ENCODE measurements around the gene NKX3-2. TPM values are rescaled to one million over a fixed set of nuclear protein-coding genes. Genes with fewer than 3 reads are reported as not detected.

NKX3-2 gene
- total and polyA plus RNA-seq, 9 of the 15 experiments (the other 6 are each of a cell fraction or from before 2014, with no cell fraction given): 0.03 to 0.81 (median 0.27) TPM; not detected in 1

DNA sequence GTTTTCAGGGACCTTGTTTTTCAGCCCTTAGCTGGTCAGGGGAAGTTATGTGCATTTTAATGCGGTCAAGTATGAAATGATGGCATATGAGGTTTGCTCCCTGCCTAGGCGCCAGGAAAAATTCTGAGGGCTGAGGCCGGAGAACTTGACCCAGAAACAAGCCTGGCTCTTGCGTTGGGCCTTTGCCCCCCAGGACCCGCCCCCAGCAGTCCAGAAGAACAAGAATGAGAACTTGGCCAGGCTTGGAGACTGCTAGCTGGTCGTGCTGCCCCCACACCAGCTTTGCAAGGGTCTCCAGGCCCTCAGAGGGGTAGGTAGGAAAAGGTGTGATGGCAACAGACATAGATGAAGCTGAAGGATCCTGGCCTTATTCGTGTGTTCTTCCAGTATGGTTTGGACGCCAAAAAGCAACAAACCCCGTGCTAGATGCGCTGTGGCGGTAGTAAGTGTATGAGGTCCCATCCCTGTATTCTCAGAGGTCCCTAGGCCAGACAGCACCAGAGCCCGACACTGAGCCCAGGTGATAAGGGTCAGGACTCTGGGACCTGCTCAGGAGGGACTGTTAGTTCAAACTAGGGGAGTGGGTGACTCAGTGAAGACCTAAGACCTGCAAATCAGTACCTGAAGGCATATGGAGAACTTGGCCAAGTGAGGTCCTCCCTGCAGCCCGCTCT is 10.5 kb downstream of the NKX3-2 start (continued):
- TF ChIP-seq NR0B1 (IDR thresholded peaks at IDR 0.05; ENCODE audit: partially characterized antibody): no peak

- H3K9me3 ChIP-seq (replicated peaks; ENCODE audit: control insufficient read depth, insufficient read depth, low read depth, low read length): no peaks in the 10 kb centered on the region
- peaks cover 19 to 52% of the 10 kb centered on the region in 2 experiments for H3K27me3 ChIP-seq (ENCODE audit: control insufficient read depth in 2 of 2, insufficient read depth in 2 of 2, low read length in 2 of 2)
- DNase-seq (ENCODE audit: extremely low read depth in 1 of 4, low spot score in 3 of 4): no peak
- no peaks in the 10 kb centered on the region for H3K79me2 ChIP-seq (ENCODE audit: control insufficient read depth, insufficient read depth, low read length)
- H3K27ac ChIP-seq (ENCODE audit: extremely low read depth, low read depth, low read length): peak overlapping the region; percentile 53; the same call in 2 of the 3 replicates
- in situ Hi-C loops (cut with MboI) (no loop called here), intact Hi-C loops (cut with micrococcal nuclease) (no loop called here)
- peak overlapping the region; percentile 69 for H3K4me2 ChIP-seq (ENCODE audit: insufficient read depth, low read length)
- peak overlapping the region in 1 of 2 experiments; percentile 52; a peak in 1 of 4 replicates for H3K9ac ChIP-seq (ENCODE audit: insufficient read depth in 1 of 2, low read depth in 2 of 2, low read length in 2 of 2)
- ATAC-seq: no peak
- ChIA-PET POLR2A (no interaction called here), CTCF (ENCODE audit: low intra/inter-chr PET ratio) (no interaction called here)
- H3K4me1 ChIP-seq (replicated peaks in 1 of 2; ENCODE audit: control insufficient read depth in 2 of 2, insufficient read depth in 2 of 2, low read length in 2 of 2): peaks cover 10 to 23% of the 10 kb centered on the region in 2 experiments; a peak in 3 of 5 replicates
- no peak for FAIRE-seq
- 0 out of 2 replicates have a peak, but pooled peaks have one; percentile 7 for TF ChIP-seq VEZF1 (CRISPR knock-in tag; IDR thresholded peaks at IDR 0.05)
- TF ChIP-seq ASH1L (IDR thresholded peaks at IDR 0.05; ENCODE audit: borderline replicate concordance, low read depth, partially characterized antibody): no peak
- WGBS (ENCODE audit: insufficient coverage, low coverage, missing lambda C conversion rate): 41% methylated on average over 8 of the region's 8 CpGs
- H3K4me3 ChIP-seq: no peak overlapping the region
- peak overlapping the region; percentile 91 for H2AFZ ChIP-seq (ENCODE audit: low read depth, low read length)
- no peaks in the 10 kb centered on the region for H3K36me3 ChIP-seq (ENCODE audit: control insufficient read depth, insufficient read depth, low read length)
- no peaks in the 10 kb centered on the region; the same call in 1 of the 2 replicates for H4K20me1 ChIP-seq (replicated peaks; ENCODE audit: control insufficient read depth, insufficient read depth, low read length)
- BruUV-seq (replicated peaks): no TSS peak
- H3K9me1 ChIP-seq (ENCODE audit: control insufficient read depth, insufficient read depth, low read length): no peaks in the 10 kb centered on the region
These were observed 12.7 kb downstream of the NKX3-2 start for GRCh38 chr4:13531625-13531998.
